HEK293 (cell line): ENCODE measurements around the gene RALY.

Experiments
- BCL11B ChIP-seq: fragments of 450-650 bp; formaldehyde crosslinking; IDR thresholded peaks from 2 replicates; pipeline ENCODE4 v1.5.1; 2016; ENCODE audit warnings: low read depth, missing biosample characterization, missing genetic modification characterization
- CTCF ChIP-seq: fragments of 450-650 bp; formaldehyde crosslinking; IDR thresholded peaks from 2 replicates; pipeline ENCODE4 v1.5.1; 2016; ENCODE audit warnings: missing biosample characterization, missing genetic modification characterization
- HOXC10 ChIP-seq: sonication (generic); formaldehyde crosslinking; IDR thresholded peaks from 2 replicates; pipeline ENCODE4 v1.8.1; 2023; ENCODE audit warnings: mild to moderate bottlenecking, missing genetic modification reagents
- MZF1 ChIP-seq: fragments of 450-650 bp; formaldehyde crosslinking; IDR thresholded peaks from 2 replicates; pipeline ENCODE4 v1.5.1; 2017; ENCODE audit warnings: missing biosample characterization, missing genetic modification characterization, borderline replicate concordance
- PRDM2 ChIP-seq: fragments of 450-650 bp; formaldehyde crosslinking; IDR thresholded peaks from 2 replicates; pipeline ENCODE4 v1.5.1; 2016; ENCODE audit warnings: missing biosample characterization, missing genetic modification characterization, borderline replicate concordance
- PRDM4 ChIP-seq: fragments of 450-650 bp; formaldehyde crosslinking; IDR thresholded peaks from 2 replicates; pipeline ENCODE4 v1.5.1; 2017; ENCODE audit warnings: missing biosample characterization, missing genetic modification characterization
- SCRT1 ChIP-seq: fragments of 450-650 bp; formaldehyde crosslinking; IDR thresholded peaks from 2 replicates; pipeline ENCODE4 v1.5.1; 2016; ENCODE audit warnings: missing biosample characterization, missing genetic modification characterization, borderline replicate concordance
- TRIM28 ChIP-seq: IDR thresholded peaks from 2 replicates; pipeline ENCODE4 v1.6.1; 2011; ENCODE audit warnings: low read length, control low read depth, borderline replicate concordance
- YY1 ChIP-seq: fragments of 450-650 bp; formaldehyde crosslinking; IDR thresholded peaks from 2 replicates; pipeline ENCODE4 v1.5.1; 2018; ENCODE audit warnings: missing biosample characterization, missing genetic modification characterization
- ZBTB1 ChIP-seq: fragments of 450-650 bp; formaldehyde crosslinking; IDR thresholded peaks from 2 replicates; pipeline ENCODE4 v1.5.1; 2016; ENCODE audit warnings: missing biosample characterization, missing genetic modification characterization
- ZNF292 ChIP-seq: fragments of 450-650 bp; formaldehyde crosslinking; IDR thresholded peaks from 2 replicates; pipeline ENCODE4 v1.5.1; 2016; ENCODE audit warnings: low read depth, missing biosample characterization, missing genetic modification characterization, borderline replicate concordance
- ZNF302 ChIP-seq: fragments of 450-650 bp; formaldehyde crosslinking; IDR thresholded peaks from 2 replicates; pipeline ENCODE4 v1.5.1; 2016; ENCODE audit warnings: missing biosample characterization, missing genetic modification characterization, low read depth
- ZNF341 ChIP-seq: fragments of 450-650 bp; formaldehyde crosslinking; IDR thresholded peaks from 2 replicates; pipeline ENCODE4; 2016; ENCODE audit warnings: low read depth, missing biosample characterization, missing genetic modification characterization
- ZNF501 ChIP-seq: fragments of 450-650 bp; formaldehyde crosslinking; IDR thresholded peaks from 2 replicates; pipeline ENCODE4 v1.5.1; 2016; ENCODE audit warnings: missing biosample characterization, missing genetic modification characterization
- ZNF549 ChIP-seq: fragments of 450-650 bp; IDR thresholded peaks from 2 replicates; pipeline ENCODE4 v1.5.1; 2018; ENCODE audit warnings: missing biosample characterization, missing genetic modification characterization, mild to moderate bottlenecking, inconsistent platforms, moderate library complexity
- ZNF654 ChIP-seq: fragments of 450-650 bp; formaldehyde crosslinking; IDR thresholded peaks from 2 replicates; pipeline ENCODE4 v1.5.1; 2016; ENCODE audit warnings: low read depth, missing biosample characterization, missing genetic modification characterization
- ZNF660 ChIP-seq: fragments of 450-650 bp; IDR thresholded peaks from 2 replicates; pipeline ENCODE4 v1.5.1; 2018; ENCODE audit warnings: missing biosample characterization, mild to moderate bottlenecking, missing genetic modification characterization
- ZNF777 ChIP-seq: fragments of 450-650 bp; formaldehyde crosslinking; IDR thresholded peaks from 2 replicates; pipeline ENCODE4 v1.5.1; 2017; ENCODE audit warnings: missing biosample characterization, missing genetic modification characterization, borderline replicate concordance
- ZSCAN16 ChIP-seq: fragments of 450-650 bp; formaldehyde crosslinking; IDR thresholded peaks from 2 replicates; pipeline ENCODE4 v1.5.1; 2016; ENCODE audit warnings: missing biosample characterization, missing genetic modification characterization
- ZSCAN4 ChIP-seq: fragments of 450-650 bp; formaldehyde crosslinking; IDR thresholded peaks from 2 replicates; pipeline ENCODE4 v1.5.1; 2017; ENCODE audit warnings: missing biosample characterization, missing genetic modification characterization
- ZXDB ChIP-seq: fragments of 450-650 bp; formaldehyde crosslinking; IDR thresholded peaks from 2 replicates; pipeline ENCODE4 v1.5.1; 2016; ENCODE audit warnings: missing biosample characterization, missing genetic modification characterization

The RALY gene

GRCh38 chr20:33947709-33948295 is 45.9 kb upstream of the RALY start (continued):
- TF ChIP-seq BCL11B (tag by site-specific recombination) (no peak), PRDM2 (tag by site-specific recombination) (no peak), YY1 (0 out of 2 replicates have a peak, but pooled peaks have one; percentile 37), ZNF302 (tag by site-specific recombination) (no peak), CTCF (tag by site-specific recombination) (peak; percentile 30; the same call in 1 of the 2 replicates), MZF1 (tag by site-specific recombination) (no peak), ZNF341 (no peak), TRIM28 (peak; percentile 96; the same call in 1 of the 2 replicates), ZSCAN16 (tag by site-specific recombination) (no peak), SCRT1 (no peak), ZNF654 (tag by site-specific recombination) (peak; percentile 86), ZNF292 (tag by site-specific recombination) (no peak), ZNF501 (tag by site-specific recombination) (no peak), PRDM4 (tag by site-specific recombination) (no peak), ZSCAN4 (tag by site-specific recombination) (no peak), ZNF660 (tag by site-specific recombination) (no peak), ZBTB1 (tag by site-specific recombination) (no peak), ZNF777 (tag by site-specific recombination) (no peak), ZXDB (tag by site-specific recombination) (no peak), HOXC10 (CRISPR knock-in tag) (no peak), ZNF549 (tag by site-specific recombination) (no peak)
